ENCODE data around the gene SUGCT. TPM values are rescaled to one million over a fixed set of nuclear protein-coding genes. Genes with fewer than 3 reads are reported as not detected.

Gene SUGCT
- total and polyA plus RNA-seq, 2 of the 8 experiments (the other 6 are each of a cell fraction or from before 2014, with no cell fraction given) = 2.8 to 5.4 TPM

DNA sequence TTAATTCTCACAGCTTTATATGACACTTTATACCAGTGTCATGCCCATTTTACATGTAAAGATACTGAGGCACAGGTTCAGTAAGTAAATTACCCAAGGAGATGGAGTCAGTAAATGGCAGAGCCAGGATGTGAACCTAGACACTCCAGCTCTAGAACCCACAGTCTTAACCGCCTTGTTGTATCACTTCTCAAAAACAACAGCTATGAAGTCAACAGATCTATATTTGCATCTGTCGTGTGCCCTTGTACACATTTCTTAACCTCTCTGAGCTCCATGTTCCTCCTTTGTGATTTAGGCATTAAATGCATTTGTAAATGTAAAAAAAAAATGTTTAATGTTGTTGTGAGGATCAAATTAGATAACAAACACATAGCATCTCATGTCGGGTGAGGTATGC, 716.2 kb downstream of the SUGCT start:
- Histone ChIP-seq H2AFZ (ENCODE audit: low read length) (no peak overlapping the region), H3K4me3 (ENCODE audit: extremely low read depth in 1 of 4, insufficient read depth in 2 of 4, low read depth in 3 of 4, low read length in 4 of 4) (no peak overlapping the region), H3K18ac (ENCODE audit: extremely low read depth, low read length) (no peak overlapping the region), H3K4ac (replicated peaks; ENCODE audit: insufficient read length, low read depth, low read length) (no peak overlapping the region), H4K5ac (ENCODE audit: insufficient read length, low read depth, low read length) (no peak overlapping the region), H3K9me3 (ENCODE audit: insufficient read depth in 2 of 2, low read depth in 1 of 2, low read length in 1 of 2) (no peaks in the 10 kb centered on the region), H2BK12ac (ENCODE audit: low read depth, low read length) (no peak overlapping the region), H4K8ac (ENCODE audit: extremely low read depth, insufficient read depth, low read length) (no peak overlapping the region), H3K79me1 (ENCODE audit: low read depth, low read length) (no peaks in the 10 kb centered on the region), H2AK5ac (ENCODE audit: low read depth, low read length) (no peak overlapping the region), H4K20me1 (replicated peaks in 1 of 2; ENCODE audit: control insufficient read depth in 1 of 2, insufficient read depth in 2 of 2, low read length in 2 of 2) (no peaks in the 10 kb centered on the region), H3K4me1 (replicated peaks in 1 of 4; ENCODE audit: control insufficient read depth in 3 of 4, insufficient read depth in 4 of 4, low read length in 3 of 4) (no peaks in the 10 kb centered on the region), H3K23ac (ENCODE audit: insufficient read length) (no peak overlapping the region), H2BK15ac (ENCODE audit: low read length) (no peak overlapping the region), H3K56ac (replicated peaks; ENCODE audit: insufficient read length, low read depth, low read length) (no peak overlapping the region), H2BK120ac (replicated peaks; ENCODE audit: low read depth, low read length) (no peak overlapping the region), H2BK5ac (ENCODE audit: low read depth, low read length) (no peak overlapping the region), H4K91ac (replicated peaks; ENCODE audit: insufficient read length, low read length) (no peak overlapping the region), H3K27ac (ENCODE audit: low read depth, low read length) (no peak overlapping the region), H3K79me2 (ENCODE audit: control insufficient read depth in 1 of 2, insufficient read depth in 2 of 2, low read length in 2 of 2) (no peaks in the 10 kb centered on the region), H3K27me3 (replicated peaks in 1 of 4; ENCODE audit: control insufficient read depth in 3 of 4, extremely low read depth in 1 of 4, insufficient read depth in 3 of 4, low read length in 3 of 4) (no peaks in the 10 kb centered on the region), H2BK20ac (ENCODE audit: low read length) (no peak overlapping the region), H3K36me3 (ENCODE audit: control insufficient read depth in 2 of 4, insufficient read depth in 4 of 4, low read length in 3 of 4) (no peaks in the 10 kb centered on the region), H3K4me2 (ENCODE audit: insufficient read depth in 1 of 2, low read depth in 2 of 2, low read length in 2 of 2) (no peak overlapping the region), H3K14ac (ENCODE audit: insufficient read length) (no peak overlapping the region), H3K23me2 (ENCODE audit: low read depth, low read length) (no peaks in the 10 kb centered on the region), H3K9ac (replicated peaks in 1 of 4; ENCODE audit: extremely low read depth in 1 of 4, low read depth in 3 of 4, low read length in 3 of 4) (no peak overlapping the region)
- POLR2A ChIA-PET (ENCODE audit: partially characterized antibody) = no interaction called here
- no peak for FAIRE-seq
- no peak for DNase-seq (ENCODE audit: low read depth in 1 of 2, low spot score in 2 of 2)
- TF ChIP-seq KDM4A (IDR thresholded peaks at IDR 0.05; ENCODE audit: low read depth, low read length, severe bottlenecking) (no peak), NRF1 (IDR thresholded peaks at IDR 0.05; ENCODE audit: low read depth, low read length) (no peak), GABPA (IDR thresholded peaks at IDR 0.05; ENCODE audit: borderline replicate concordance, insufficient read depth, low read length) (no peak), BACH1 (IDR thresholded peaks at IDR 0.05; ENCODE audit: low read length) (no peak), SRF (IDR thresholded peaks at IDR 0.05; ENCODE audit: low read depth, low read length) (no peak), ZNF274 (IDR thresholded peaks at IDR 0.05; ENCODE audit: borderline replicate concordance, extremely low read depth, low read length) (no peak), TCF12 (IDR thresholded peaks at IDR 0.05; ENCODE audit: low read depth, low read length) (no peak), ASH2L (IDR thresholded peaks at IDR 0.05; ENCODE audit: low read length) (no peak)
- TF ChIP-seq, protein P1, sequence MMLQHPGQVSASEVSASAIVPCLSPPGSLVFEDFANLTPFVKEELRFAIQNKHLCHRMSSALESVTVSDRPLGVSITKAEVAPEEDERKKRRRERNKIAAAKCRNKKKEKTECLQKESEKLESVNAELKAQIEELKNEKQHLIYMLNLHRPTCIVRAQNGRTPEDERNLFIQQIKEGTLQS (IDR thresholded peaks at IDR 0.05; ENCODE audit: insufficient read depth, low read depth, low read length) = no peak
- TF ChIP-seq, protein P2, sequence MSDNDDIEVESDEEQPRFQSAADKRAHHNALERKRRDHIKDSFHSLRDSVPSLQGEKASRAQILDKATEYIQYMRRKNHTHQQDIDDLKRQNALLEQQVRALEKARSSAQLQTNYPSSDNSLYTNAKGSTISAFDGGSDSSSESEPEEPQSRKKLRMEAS (IDR thresholded peaks at IDR 0.05) = no peak
- CTCF ChIA-PET (ENCODE audit: partially characterized antibody) = interaction anchor here (0.6 to 0.9 kb wide), 2 partner anchors 201 to 433 kb away, joined by 3 read pairs; no protein-coding TSS in a partner anchor
- WGBS, 2 experiments (ENCODE audit: extremely low coverage in 1 of 2, insufficient coverage in 1 of 2, insufficient read length in 1 of 2, insufficient replicate concordance in 2 of 2, low coverage in 1 of 2, low lambda C conversion rate in 2 of 2, missing lambda C conversion rate in 1 of 2) = 95% methylated on average over 3 of the region's 3 CpGs; no CpG with 5 or more reads in 1 of the 2 experiments
